22Rv1 (cell line): ENCODE data around the gene GABRD.

Experiments
- H3K27ac ChIP-seq: fragments of 450-650 bp; 2 replicates; pipeline ENCODE4 v1.5.1; 2017
- CTCF ChIP-seq: fragments of 450-650 bp; IDR thresholded peaks from 2 replicates; pipeline ENCODE4 v1.5.1; 2017; ENCODE audit warnings: mild to moderate bottlenecking
- ZFX ChIP-seq: fragments of 450-650 bp; IDR thresholded peaks from 2 replicates; pipeline ENCODE4 v1.6.1; 2017; ENCODE audit warnings: antibody characterized with exemption, borderline replicate concordance

GABRD gene

GRCh38 chr1:2009101-2010053, 9.8 kb upstream of the GABRD start:
- no peak overlapping the region for H3K27ac ChIP-seq
- no peak for TF ChIP-seq ZFX
- no peak for TF ChIP-seq CTCF

GRCh38 chr1:2014181-2014580, 5.0 kb upstream of the GABRD start:
- no peak overlapping the region for H3K27ac ChIP-seq
- no peak for TF ChIP-seq ZFX
- TF ChIP-seq CTCF = no peak

- H3K27ac ChIP-seq = no peak overlapping the region
- TF ChIP-seq CTCF (no peak), ZFX (no peak)
Observed at GRCh38 chr1:2014741-2015735, 4.1 kb upstream of the GABRD start.

- H3K27ac ChIP-seq = no peak overlapping the region
- TF ChIP-seq ZFX = no peak
- TF ChIP-seq CTCF = no peak
Observed at GRCh38 chr1:2016123-2016522, 3.0 kb upstream of the GABRD start.

- no peak overlapping the region for H3K27ac ChIP-seq
- TF ChIP-seq CTCF = no peak
- TF ChIP-seq ZFX = no peak
Observed at GRCh38 chr1:2018217-2019171, 651 bp upstream of the GABRD start.

- no peak for TF ChIP-seq ZFX
- no peak for TF ChIP-seq CTCF
- H3K27ac ChIP-seq = no peak overlapping the region
Observed at GRCh38 chr1:2019571-2020309, 595 bp downstream of the GABRD start.
